Tibial nerve (tissue), 4 donors: ENCODE data around the gene ETNK2.

ENCODE experiments used
- EP300 ChIP-seq, 2 donors: sonication (generic); formaldehyde crosslinking; IDR thresholded peaks; one replicate each; pipeline ENCODE4 v1.6.1; 2017; ENCODE audit warnings: antibody characterized with exemption in 2 of 2, mild to moderate bottlenecking in 1 of 2
- POLR2A ChIP-seq, 2 donors: fragments of 450-650 bp; IDR thresholded peaks; one replicate each; pipeline ENCODE4 v1.6.1; 2017; ENCODE audit warnings: antibody characterized with exemption in 2 of 2, mild to moderate bottlenecking in 2 of 2, moderate library complexity in 2 of 2
- TF ChIP-seq, protein P1 (sequence below), 5 experiments: fragments of 200-600 bp in 3 of 5; fragments of 450-650 bp in 2 of 5; sonication (generic) in 3 of 5; IDR thresholded peaks; one replicate each; pipeline ENCODE4 v1.5.1; 2016 to 2019; ENCODE audit warnings: antibody characterized with exemption in 5 of 5, mild to moderate bottlenecking in 3 of 5, moderate library complexity in 2 of 5

DNA sequence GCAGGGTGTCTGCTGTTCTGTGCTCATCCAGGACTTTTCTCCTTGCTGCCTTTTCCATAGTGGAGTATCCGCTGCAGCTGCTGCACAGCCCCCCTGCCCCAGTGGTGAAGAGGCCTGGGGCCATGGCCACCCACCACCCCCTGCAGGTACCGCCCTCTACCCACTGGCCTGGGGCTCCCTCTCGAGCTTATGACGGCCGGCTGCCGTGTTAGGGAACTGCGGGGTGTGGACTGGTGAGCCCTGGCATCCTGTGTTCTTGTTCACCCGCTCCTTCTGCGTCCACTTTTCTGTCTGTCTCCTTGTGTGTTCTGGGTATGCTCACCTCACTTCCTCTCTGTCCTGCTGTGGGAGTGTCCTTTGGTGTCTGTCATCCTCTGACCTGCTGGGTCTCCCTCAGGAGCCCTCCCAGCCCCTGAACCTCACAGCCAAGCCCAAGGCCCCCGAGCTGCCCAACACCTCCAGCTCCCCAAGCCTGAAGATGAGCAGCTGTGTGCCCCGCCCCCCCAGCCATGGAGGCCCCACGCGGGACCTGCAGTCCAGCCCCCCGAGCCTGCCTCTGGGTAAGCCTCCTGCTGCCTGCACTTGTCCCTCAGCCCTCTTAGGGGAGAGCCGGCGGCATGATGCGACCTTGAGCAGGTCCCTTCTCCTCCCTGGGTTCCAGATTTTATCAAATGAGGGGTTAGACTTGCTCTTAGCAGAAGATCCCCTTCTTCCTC lies 29.8 kb downstream of the ETNK2 start:
- TF ChIP-seq POLR2A (IDR thresholded peaks at IDR 0.05) (no peak), EP300 (IDR thresholded peaks at IDR 0.05) (no peak)
- TF ChIP-seq, protein P1, sequence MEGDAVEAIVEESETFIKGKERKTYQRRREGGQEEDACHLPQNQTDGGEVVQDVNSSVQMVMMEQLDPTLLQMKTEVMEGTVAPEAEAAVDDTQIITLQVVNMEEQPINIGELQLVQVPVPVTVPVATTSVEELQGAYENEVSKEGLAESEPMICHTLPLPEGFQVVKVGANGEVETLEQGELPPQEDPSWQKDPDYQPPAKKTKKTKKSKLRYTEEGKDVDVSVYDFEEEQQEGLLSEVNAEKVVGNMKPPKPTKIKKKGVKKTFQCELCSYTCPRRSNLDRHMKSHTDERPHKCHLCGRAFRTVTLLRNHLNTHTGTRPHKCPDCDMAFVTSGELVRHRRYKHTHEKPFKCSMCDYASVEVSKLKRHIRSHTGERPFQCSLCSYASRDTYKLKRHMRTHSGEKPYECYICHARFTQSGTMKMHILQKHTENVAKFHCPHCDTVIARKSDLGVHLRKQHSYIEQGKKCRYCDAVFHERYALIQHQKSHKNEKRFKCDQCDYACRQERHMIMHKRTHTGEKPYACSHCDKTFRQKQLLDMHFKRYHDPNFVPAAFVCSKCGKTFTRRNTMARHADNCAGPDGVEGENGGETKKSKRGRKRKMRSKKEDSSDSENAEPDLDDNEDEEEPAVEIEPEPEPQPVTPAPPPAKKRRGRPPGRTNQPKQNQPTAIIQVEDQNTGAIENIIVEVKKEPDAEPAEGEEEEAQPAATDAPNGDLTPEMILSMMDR (IDR thresholded peaks at IDR 0.05): no peak
